ENCODE results near the gene TTYH1. TPM values are rescaled to one million over a fixed set of nuclear protein-coding genes. Genes with fewer than 3 reads are reported as not detected.
A peak's percentile ranks its signal among the peaks of the same experiment; 100 is the strongest.

The TTYH1 gene
- total RNA-seq, 1 donor from 2014 or later = not detected

GRCh38 chr19:54429545-54430227 lies 14.4 kb downstream of the TTYH1 start:
- peaks cover 10% of the 10 kb centered on the region for H3K4me1 Mint-ChIP-seq (ENCODE audit: unreplicated experiment)
- no peak overlapping the region for H3K27ac Mint-ChIP-seq (ENCODE audit: unreplicated experiment)
- peaks cover 2% of the 10 kb centered on the region for H3K27me3 Mint-ChIP-seq (ENCODE audit: unreplicated experiment)
- TF ChIP-seq CTCF (IDR thresholded peaks at IDR 0.05) = no peak
- no peaks in the 10 kb centered on the region for H3K36me3 Mint-ChIP-seq (ENCODE audit: unreplicated experiment)
- H3K9me3 Mint-ChIP-seq (ENCODE audit: unreplicated experiment) = no peaks in the 10 kb centered on the region
- DNase-seq (ENCODE audit: extremely low spot score, unreplicated experiment) = no peak
- no peak overlapping the region for H3K4me3 Mint-ChIP-seq (ENCODE audit: unreplicated experiment)

GRCh38 chr19:54430306-54431254 lies 15.3 kb downstream of the TTYH1 start:
- DNase-seq (ENCODE audit: extremely low spot score, unreplicated experiment) = no peak
- peaks cover 2% of the 10 kb centered on the region for H3K36me3 Mint-ChIP-seq (ENCODE audit: unreplicated experiment)
- peaks cover 10% of the 10 kb centered on the region for H3K4me1 Mint-ChIP-seq (ENCODE audit: unreplicated experiment)
- no peak overlapping the region for H3K27ac Mint-ChIP-seq (ENCODE audit: unreplicated experiment)
- no peaks in the 10 kb centered on the region for H3K9me3 Mint-ChIP-seq (ENCODE audit: unreplicated experiment)
- H3K27me3 Mint-ChIP-seq (ENCODE audit: unreplicated experiment) = peaks cover 2% of the 10 kb centered on the region
- TF ChIP-seq CTCF (IDR thresholded peaks at IDR 0.05) = peak; percentile 35
- H3K4me3 Mint-ChIP-seq (ENCODE audit: unreplicated experiment) = no peak overlapping the region

GRCh38 chr19:54431255-54431838 lies 16.1 kb downstream of the TTYH1 start:
- TF ChIP-seq CTCF (IDR thresholded peaks at IDR 0.05) = no peak
- no peaks in the 10 kb centered on the region for H3K9me3 Mint-ChIP-seq (ENCODE audit: unreplicated experiment)
- no peak overlapping the region for H3K27ac Mint-ChIP-seq (ENCODE audit: unreplicated experiment)
- H3K4me3 Mint-ChIP-seq (ENCODE audit: unreplicated experiment) = no peak overlapping the region
- H3K4me1 Mint-ChIP-seq (ENCODE audit: unreplicated experiment) = peaks cover 10% of the 10 kb centered on the region
- peaks cover 2% of the 10 kb centered on the region for H3K27me3 Mint-ChIP-seq (ENCODE audit: unreplicated experiment)
- DNase-seq (ENCODE audit: extremely low spot score, unreplicated experiment) = no peak
- H3K36me3 Mint-ChIP-seq (ENCODE audit: unreplicated experiment) = peaks cover 2% of the 10 kb centered on the region

- peaks cover 2% of the 10 kb centered on the region for H3K27me3 Mint-ChIP-seq (ENCODE audit: unreplicated experiment)
- no peak overlapping the region for H3K27ac Mint-ChIP-seq (ENCODE audit: unreplicated experiment)
Observed at GRCh38 chr19:54432144-54432738, 17.0 kb downstream of the TTYH1 start.

More at GRCh38 chr19:54432144-54432738, 17.0 kb downstream of the TTYH1 start:
- Mint-ChIP-seq H3K4me3 (ENCODE audit: unreplicated experiment) (no peak overlapping the region), H3K4me1 (ENCODE audit: unreplicated experiment) (peaks cover 14% of the 10 kb centered on the region), H3K9me3 (ENCODE audit: unreplicated experiment) (no peaks in the 10 kb centered on the region), H3K36me3 (ENCODE audit: unreplicated experiment) (peaks cover 3% of the 10 kb centered on the region)
- TF ChIP-seq CTCF (IDR thresholded peaks at IDR 0.05) = no peak
- no peak for DNase-seq (ENCODE audit: extremely low spot score, unreplicated experiment)

Data from osteocyte (in vitro differentiated cells).